Measurements from ENCODE around the gene JOSD1.

DNA sequence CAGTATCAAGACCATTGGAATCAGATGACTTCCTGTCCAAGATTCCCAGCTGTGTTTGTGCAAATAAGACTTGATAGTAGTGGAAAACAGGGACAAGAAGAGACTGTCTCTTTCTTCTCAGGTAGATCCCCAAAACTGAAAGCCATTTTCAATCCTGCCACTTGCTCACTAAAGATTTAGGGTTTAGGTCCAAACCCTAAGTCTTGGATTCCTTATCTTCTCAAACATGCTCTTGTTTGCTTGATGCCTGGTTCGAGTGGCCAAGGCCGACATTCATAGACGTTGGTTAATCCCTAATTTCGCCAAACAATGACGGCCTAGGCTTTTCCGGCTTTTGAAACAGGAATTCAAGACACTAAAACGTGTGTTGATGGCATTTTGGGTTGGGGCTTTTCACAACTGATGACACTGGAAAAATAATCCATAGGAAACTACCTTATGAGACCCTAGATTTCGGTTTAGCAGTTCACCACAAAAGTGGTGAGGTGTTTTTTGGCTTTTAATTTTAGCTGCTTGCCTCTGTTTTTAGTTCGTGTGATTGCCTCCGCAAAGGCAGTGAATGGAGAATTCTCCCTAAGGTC lies 4.0 kb upstream of the JOSD1 start:
- TF ChIP-seq, protein P1, sequence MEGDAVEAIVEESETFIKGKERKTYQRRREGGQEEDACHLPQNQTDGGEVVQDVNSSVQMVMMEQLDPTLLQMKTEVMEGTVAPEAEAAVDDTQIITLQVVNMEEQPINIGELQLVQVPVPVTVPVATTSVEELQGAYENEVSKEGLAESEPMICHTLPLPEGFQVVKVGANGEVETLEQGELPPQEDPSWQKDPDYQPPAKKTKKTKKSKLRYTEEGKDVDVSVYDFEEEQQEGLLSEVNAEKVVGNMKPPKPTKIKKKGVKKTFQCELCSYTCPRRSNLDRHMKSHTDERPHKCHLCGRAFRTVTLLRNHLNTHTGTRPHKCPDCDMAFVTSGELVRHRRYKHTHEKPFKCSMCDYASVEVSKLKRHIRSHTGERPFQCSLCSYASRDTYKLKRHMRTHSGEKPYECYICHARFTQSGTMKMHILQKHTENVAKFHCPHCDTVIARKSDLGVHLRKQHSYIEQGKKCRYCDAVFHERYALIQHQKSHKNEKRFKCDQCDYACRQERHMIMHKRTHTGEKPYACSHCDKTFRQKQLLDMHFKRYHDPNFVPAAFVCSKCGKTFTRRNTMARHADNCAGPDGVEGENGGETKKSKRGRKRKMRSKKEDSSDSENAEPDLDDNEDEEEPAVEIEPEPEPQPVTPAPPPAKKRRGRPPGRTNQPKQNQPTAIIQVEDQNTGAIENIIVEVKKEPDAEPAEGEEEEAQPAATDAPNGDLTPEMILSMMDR (conservative IDR thresholded peaks at IDR 0.05 in 1 of 2, IDR thresholded peaks at IDR 0.05 in 1 of 2; ENCODE audit: extremely low read depth in 1 of 2, insufficient read depth in 1 of 2, low read depth in 1 of 2, low read length in 2 of 2) = no peak
- TF ChIP-seq EZH2 (IDR thresholded peaks at IDR 0.05; ENCODE audit: borderline replicate concordance, low read length) = no peak

Measured in mammary epithelial cell (primary cell).